OCI-LY7 (cell line): ENCODE measurements around the gene NCAPH2.

Experiments used
- CTCF ChIP-seq: fragments of 200-600 bp; sonication (generic); conservative IDR thresholded peaks from 2 replicates; pipeline ENCODE4 v1.5.1; 2014; ENCODE audit warnings: mild to moderate bottlenecking, antibody characterized with exemption, low read length, moderate library complexity, mixed read lengths
- EZH2phosphoT487 ChIP-seq: fragments of 200-600 bp; sonication (generic); IDR thresholded peaks from 2 replicates; pipeline ENCODE4 v1.6.1; 2018; ENCODE audit warnings: low read depth, borderline replicate concordance, mild to moderate bottlenecking, mixed run types, antibody characterized with exemption, low read length, moderate library complexity, mixed read lengths

- no peak for TF ChIP-seq CTCF
- no peak for TF ChIP-seq EZH2phosphoT487
Observed at GRCh38 chr22:50556703-50557102, 48.7 kb downstream of the NCAPH2 start.
